HG02798 (cell line): ENCODE measurements around the gene AHDC1.

Experiments used
- ATAC-seq: cut with Tn5 transposase; IDR thresholded peaks from one replicate; pipeline ENCODE4 v1.9.1; 2021; ENCODE audit warnings: mild to moderate bottlenecking; ENCODE audit not compliant: unreplicated experiment, poor library complexity

Gene AHDC1

GRCh38 chr1:27522432-27523336, 81.3 kb downstream of the AHDC1 start:
- ATAC-seq, result no peak

GRCh38 chr1:27521861-27522431, 82.0 kb downstream of the AHDC1 start:
- ATAC-seq, result no peak

GRCh38 chr1:27521336-27521831, 82.6 kb downstream of the AHDC1 start:
- no peak for ATAC-seq

- no peak for ATAC-seq
Measured at GRCh38 chr1:27520651-27521050, 83.3 kb downstream of the AHDC1 start.

GRCh38 chr1:27519331-27520258, 84.3 kb downstream of the AHDC1 start:
- ATAC-seq, result no peak

- no peak for ATAC-seq
Measured at GRCh38 chr1:27518808-27519207, 85.1 kb downstream of the AHDC1 start.

- no peak for ATAC-seq
Measured at GRCh38 chr1:27517907-27518718, 85.8 kb downstream of the AHDC1 start.

- ATAC-seq, result no peak
Measured at GRCh38 chr1:27517301-27517700, 86.6 kb downstream of the AHDC1 start.

GRCh38 chr1:27515626-27516025, 88.3 kb downstream of the AHDC1 start:
- no peak for ATAC-seq

- ATAC-seq, result no peak
Measured at GRCh38 chr1:27513958-27514357, 90.0 kb downstream of the AHDC1 start.

GRCh38 chr1:27513528-27513927, 90.4 kb downstream of the AHDC1 start:
- no peak for ATAC-seq

- ATAC-seq, result no peak
Measured at GRCh38 chr1:27509127-27510080, 94.5 kb downstream of the AHDC1 start.

GRCh38 chr1:27507960-27508665, 95.8 kb downstream of the AHDC1 start:
- no peak for ATAC-seq

GRCh38 chr1:27506703-27507102, 97.2 kb downstream of the AHDC1 start:
- ATAC-seq, result no peak

GRCh38 chr1:27505420-27505680, 98.6 kb downstream of the AHDC1 start:
- no peak for ATAC-seq

- no peak for ATAC-seq
Measured at GRCh38 chr1:27504588-27505419, 99.1 kb downstream of the AHDC1 start.

GRCh38 chr1:27503844-27504587, 99.9 kb downstream of the AHDC1 start:
- ATAC-seq, result no peak
